ENCODE data around the gene CA7. TPM values are rescaled to one million over a fixed set of nuclear protein-coding genes. Genes with fewer than 3 reads are reported as not detected.

The CA7 gene
- total and polyA plus RNA-seq, 2 donors (not counting 3 experiments of a cell fraction or from before 2014, with no cell fraction given) = not detected

GRCh38 chr16:66898933-66899309 is 54.7 kb downstream of the CA7 start:
- H3K9me3 ChIP-seq (replicated peaks; ENCODE audit: control insufficient read depth, insufficient read depth, low read length) = no peaks in the 10 kb centered on the region
- H2AFZ ChIP-seq (ENCODE audit: low read depth, low read length) = no peak overlapping the region
- no peak overlapping the region for H3K27ac ChIP-seq (ENCODE audit: insufficient read depth, low read depth, low read length)
- H3K27me3 ChIP-seq (ENCODE audit: control insufficient read depth in 2 of 2, insufficient read depth in 2 of 2, low read length in 2 of 2) = no peaks in the 10 kb centered on the region
- BruUV-seq (replicated peaks) = no TSS peak
- H3K4me2 ChIP-seq (ENCODE audit: insufficient read depth, low read length) = no peak overlapping the region
- no peaks in the 10 kb centered on the region for H4K20me1 ChIP-seq (replicated peaks; ENCODE audit: control insufficient read depth, extremely low read depth, insufficient read depth, low read length)
- H3K9me1 ChIP-seq (replicated peaks; ENCODE audit: control insufficient read depth, extremely low read depth, insufficient read depth, low read length) = no peaks in the 10 kb centered on the region
- no peak for TF ChIP-seq CTCF (IDR thresholded peaks at IDR 0.05; ENCODE audit: extremely low read depth in 1 of 2, insufficient read depth in 1 of 2, low read depth in 1 of 2, low read length in 2 of 2)
- TF ChIP-seq FOS (IDR thresholded peaks at IDR 0.05; ENCODE audit: borderline replicate concordance, insufficient read depth, low read length) = no peak
- no peak for TF ChIP-seq POLR2A (IDR thresholded peaks at IDR 0.05; ENCODE audit: low read depth, low read length)
- TF ChIP-seq MYC (IDR thresholded peaks at IDR 0.05; ENCODE audit: low read depth, low read length) = no peak
- no peak for TF ChIP-seq POLR2AphosphoS5 (IDR thresholded peaks at IDR 0.05; ENCODE audit: insufficient read depth, low read depth, low read length)
- intact Hi-C loops (cut with micrococcal nuclease) = loop anchor here (10.0 kb wide), 1 partner anchor 1956 kb away; no protein-coding TSS in a partner anchor
- H3K4me3 ChIP-seq (replicated peaks in 1 of 3; ENCODE audit: insufficient read depth in 1 of 3, low read depth in 1 of 3, low read length in 3 of 3) = no peak overlapping the region
- FAIRE-seq (no peak), DNase-seq (ENCODE audit: low read depth, low spot score) (no peak)
- H3K36me3 ChIP-seq (ENCODE audit: control insufficient read depth in 2 of 2, extremely low read depth in 1 of 2, insufficient read depth in 2 of 2, low read length in 2 of 2) = no peaks in the 10 kb centered on the region
- ChIA-PET CTCF (interaction anchor here (0.9 to 2.1 kb wide), 3 partner anchors 11 to 256 kb away, joined by 3 to 11 read pairs (median 4); no protein-coding TSS in a partner anchor), POLR2A (no interaction called here)
- no peak overlapping the region for H3K9ac ChIP-seq (replicated peaks; ENCODE audit: extremely low read depth, insufficient read depth, low read length)
- dilution Hi-C loops (cut with MboI; ENCODE audit: extremely low pct_ligation_motif_present, low sequenced_read_pairs) = no loop called here
- H3K4me1 ChIP-seq (ENCODE audit: control insufficient read depth, extremely low read depth, insufficient read depth, low read length) = peaks cover 8% of the 10 kb centered on the region
- no peaks in the 10 kb centered on the region for H3K79me2 ChIP-seq (ENCODE audit: control insufficient read depth, insufficient read depth, low read length)

- no peak overlapping the region for H2AFZ ChIP-seq (ENCODE audit: low read depth, low read length)
Observed at GRCh38 chr16:66899310-66899944, 55.2 kb downstream of the CA7 start.

More at GRCh38 chr16:66899310-66899944, 55.2 kb downstream of the CA7 start:
- Histone ChIP-seq H3K27me3 (ENCODE audit: control insufficient read depth in 2 of 2, insufficient read depth in 2 of 2, low read length in 2 of 2) (no peaks in the 10 kb centered on the region), H3K4me3 (replicated peaks in 1 of 3; ENCODE audit: insufficient read depth in 1 of 3, low read depth in 1 of 3, low read length in 3 of 3) (no peak overlapping the region), H3K79me2 (ENCODE audit: control insufficient read depth, insufficient read depth, low read length) (no peaks in the 10 kb centered on the region), H3K27ac (ENCODE audit: insufficient read depth, low read depth, low read length) (no peak overlapping the region), H3K9me1 (replicated peaks; ENCODE audit: control insufficient read depth, extremely low read depth, insufficient read depth, low read length) (no peaks in the 10 kb centered on the region), H3K4me2 (ENCODE audit: insufficient read depth, low read length) (no peak overlapping the region), H3K9ac (replicated peaks; ENCODE audit: extremely low read depth, insufficient read depth, low read length) (no peak overlapping the region), H3K9me3 (replicated peaks; ENCODE audit: control insufficient read depth, insufficient read depth, low read length) (no peaks in the 10 kb centered on the region), H3K36me3 (ENCODE audit: control insufficient read depth in 2 of 2, extremely low read depth in 1 of 2, insufficient read depth in 2 of 2, low read length in 2 of 2) (no peaks in the 10 kb centered on the region), H4K20me1 (replicated peaks; ENCODE audit: control insufficient read depth, extremely low read depth, insufficient read depth, low read length) (no peaks in the 10 kb centered on the region), H3K4me1 (ENCODE audit: control insufficient read depth, extremely low read depth, insufficient read depth, low read length) (peaks cover 8% of the 10 kb centered on the region)
- CTCF ChIA-PET = no interaction called here
- dilution Hi-C loops (cut with MboI; ENCODE audit: extremely low pct_ligation_motif_present, low sequenced_read_pairs) = no loop called here
- DNase-seq (ENCODE audit: low read depth, low spot score) (no peak), FAIRE-seq (no peak)
- intact Hi-C loops (cut with micrococcal nuclease) = loop anchor here (10.0 kb wide), 1 partner anchor 1955 kb away; no protein-coding TSS in a partner anchor
- BruUV-seq (replicated peaks) = no TSS peak
- POLR2A ChIA-PET = no interaction called here
- TF ChIP-seq FOS (IDR thresholded peaks at IDR 0.05; ENCODE audit: borderline replicate concordance, insufficient read depth, low read length) = no peak
- no peak for TF ChIP-seq CTCF (IDR thresholded peaks at IDR 0.05; ENCODE audit: extremely low read depth in 1 of 2, insufficient read depth in 1 of 2, low read depth in 1 of 2, low read length in 2 of 2)
- no peak for TF ChIP-seq POLR2AphosphoS5 (IDR thresholded peaks at IDR 0.05; ENCODE audit: insufficient read depth, low read depth, low read length)
- TF ChIP-seq MAX (IDR thresholded peaks at IDR 0.05; ENCODE audit: insufficient read depth, insufficient read length) = no peak
- no peak for TF ChIP-seq MYC (IDR thresholded peaks at IDR 0.05; ENCODE audit: low read depth, low read length)
- no peak for TF ChIP-seq JUN (IDR thresholded peaks at IDR 0.05; ENCODE audit: borderline replicate concordance, insufficient read depth, insufficient read length, low read depth)
- no peak for TF ChIP-seq EZH2 (IDR thresholded peaks at IDR 0.05; ENCODE audit: borderline replicate concordance, low read depth, low read length, severe bottlenecking)
- no peak for TF ChIP-seq GATA2 (IDR thresholded peaks at IDR 0.05; ENCODE audit: insufficient read depth, insufficient read length, low read depth, low read length)
- TF ChIP-seq POLR2A (IDR thresholded peaks at IDR 0.05; ENCODE audit: low read depth, low read length) = no peak
